DOHH2 (cell line): ENCODE data around the gene NEDD4L.

Source experiments
- EZH2phosphoT487 ChIP-seq: fragments of 200-600 bp; sonication (generic); IDR thresholded peaks from 2 replicates; pipeline ENCODE4 v1.6.1; 2017; ENCODE audit warnings: borderline replicate concordance, mild to moderate bottlenecking, antibody characterized with exemption, low read length, moderate library complexity, mixed read lengths
- TF ChIP-seq, protein P1 (sequence below): fragments of 200-600 bp; sonication (generic); IDR thresholded peaks from one replicate; pipeline ENCODE4 v1.5.1; 2014; ENCODE audit warnings: antibody characterized with exemption, mild to moderate bottlenecking, low read depth, low read length; ENCODE audit not compliant: poor library complexity, severe bottlenecking

- no peak for TF ChIP-seq EZH2phosphoT487
- TF ChIP-seq, protein P1, sequence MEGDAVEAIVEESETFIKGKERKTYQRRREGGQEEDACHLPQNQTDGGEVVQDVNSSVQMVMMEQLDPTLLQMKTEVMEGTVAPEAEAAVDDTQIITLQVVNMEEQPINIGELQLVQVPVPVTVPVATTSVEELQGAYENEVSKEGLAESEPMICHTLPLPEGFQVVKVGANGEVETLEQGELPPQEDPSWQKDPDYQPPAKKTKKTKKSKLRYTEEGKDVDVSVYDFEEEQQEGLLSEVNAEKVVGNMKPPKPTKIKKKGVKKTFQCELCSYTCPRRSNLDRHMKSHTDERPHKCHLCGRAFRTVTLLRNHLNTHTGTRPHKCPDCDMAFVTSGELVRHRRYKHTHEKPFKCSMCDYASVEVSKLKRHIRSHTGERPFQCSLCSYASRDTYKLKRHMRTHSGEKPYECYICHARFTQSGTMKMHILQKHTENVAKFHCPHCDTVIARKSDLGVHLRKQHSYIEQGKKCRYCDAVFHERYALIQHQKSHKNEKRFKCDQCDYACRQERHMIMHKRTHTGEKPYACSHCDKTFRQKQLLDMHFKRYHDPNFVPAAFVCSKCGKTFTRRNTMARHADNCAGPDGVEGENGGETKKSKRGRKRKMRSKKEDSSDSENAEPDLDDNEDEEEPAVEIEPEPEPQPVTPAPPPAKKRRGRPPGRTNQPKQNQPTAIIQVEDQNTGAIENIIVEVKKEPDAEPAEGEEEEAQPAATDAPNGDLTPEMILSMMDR = no peak
Observed at GRCh38 chr18:58416704-58417683, 373.0 kb downstream of the NEDD4L start.
